BJ (cell line): ENCODE measurements around the gene PPP1R12B. TPM values are rescaled to one million over a fixed set of nuclear protein-coding genes. Genes with fewer than 3 reads are reported as not detected.

Experiments used
- CTCF ChIA-PET: fragments of 350-600 bp; formaldehyde crosslinking; extraction: SDS; loops from one replicate; lab custom pipeline; 2021; ENCODE audit warnings: antibody characterized with exemption, inconsistent platforms; lab: Yijun Ruan, JAX
- POLR2A ChIA-PET: fragments of 300-600 bp; sonication (Branson Sonifier 250); formaldehyde crosslinking; extraction: SDS; loops from one replicate; lab custom pipeline; 2021; ENCODE audit warnings: antibody characterized with exemption; lab: Charles Lee
- DNase-seq: peaks from one replicate; pipeline ENCODE4 v3.0.0-alpha.2; 2011; ENCODE audit warnings: low read depth
- H3K27me3 ChIP-seq: 2 replicates; pipeline ENCODE4 v1.6.0; 2011; ENCODE audit warnings: low read length; ENCODE audit not compliant: control insufficient read depth, insufficient read depth
- H3K36me3 ChIP-seq: 2 replicates; pipeline ENCODE4 v1.5.1; 2011; ENCODE audit warnings: low read length; ENCODE audit not compliant: control insufficient read depth, insufficient read depth
- H3K4me3 ChIP-seq: 2 replicates; pipeline ENCODE4 v1.5.1; 2011; ENCODE audit warnings: low read depth, mild to moderate bottlenecking, control low read depth, low read length
- CTCF ChIP-seq: IDR thresholded peaks from 2 replicates; pipeline ENCODE4 v1.5.1; 2011; ENCODE audit warnings: low read depth, mild to moderate bottlenecking, control low read depth, inconsistent platforms, low read length, moderate library complexity; ENCODE audit not compliant: insufficient read depth
- polyA plus RNA-seq: library from polyadenylated mRNA; depleted of rRNA; stranded (reverse); fragments of >200 nt; gene quantifications from 2 replicates; pipeline ENCODE4 v1.2.3, GENCODE V29; 2011

The PPP1R12B gene
- polyA plus RNA-seq, 1 experiment: 9.4 TPM

GRCh38 chr1:202562444-202563060, 214.1 kb downstream of the PPP1R12B start:
- TF ChIP-seq CTCF: no peak
- Histone ChIP-seq H3K4me3 (no peak overlapping the region), H3K36me3 (peaks cover 1% of the 10 kb centered on the region), H3K27me3 (no peaks in the 10 kb centered on the region)
- POLR2A ChIA-PET: no interaction called here
- CTCF ChIA-PET: interaction anchor here (0.8 to 2.1 kb wide), 5 partner anchors 9 to 38 kb away, joined by 3 to 11 read pairs (median 5); no protein-coding TSS in a partner anchor
- DNase-seq: no peak

GRCh38 chr1:202563818-202564217, 215.3 kb downstream of the PPP1R12B start:
- Histone ChIP-seq H3K36me3 (peaks cover 1% of the 10 kb centered on the region), H3K27me3 (no peaks in the 10 kb centered on the region), H3K4me3 (no peak overlapping the region)
- TF ChIP-seq CTCF: no peak
- ChIA-PET POLR2A (no interaction called here), CTCF (interaction anchor here (1.4 kb wide), 1 partner anchor 36 kb away, joined by 3 read pairs; no protein-coding TSS in a partner anchor)
- DNase-seq: no peak

GRCh38 chr1:202564958-202565495, 216.5 kb downstream of the PPP1R12B start:
- Histone ChIP-seq H3K27me3 (no peaks in the 10 kb centered on the region), H3K36me3 (peaks cover 1% of the 10 kb centered on the region), H3K4me3 (no peak overlapping the region)
- TF ChIP-seq CTCF: no peak
- POLR2A ChIA-PET: no interaction called here
- DNase-seq: no peak
- CTCF ChIA-PET: interaction anchor here (0.7 to 1.4 kb wide), 2 partner anchors 9 to 35 kb away, joined by 3 read pairs; no protein-coding TSS in a partner anchor

GRCh38 chr1:202565890-202566602, 217.5 kb downstream of the PPP1R12B start:
- no peak for TF ChIP-seq CTCF
- Histone ChIP-seq H3K36me3 (peaks cover 1% of the 10 kb centered on the region), H3K27me3 (no peaks in the 10 kb centered on the region), H3K4me3 (no peak overlapping the region)
- CTCF ChIA-PET: interaction anchor here (0.7 kb wide), 1 partner anchor 52 kb away, joined by 5 read pairs; no protein-coding TSS in a partner anchor
- DNase-seq: no peak
- POLR2A ChIA-PET: no interaction called here

- ChIA-PET CTCF (interaction anchor here (1.0 to 2.5 kb wide), 5 partner anchors 9 to 223 kb away, joined by 3 to 11 read pairs (median 5); no protein-coding TSS in a partner anchor), POLR2A (no interaction called here)
- no peak for DNase-seq
- no peak for TF ChIP-seq CTCF
- Histone ChIP-seq H3K4me3 (no peak overlapping the region), H3K36me3 (peaks cover 1% of the 10 kb centered on the region), H3K27me3 (no peaks in the 10 kb centered on the region)
These were observed 219.2 kb downstream of the PPP1R12B start for GRCh38 chr1:202567738-202568137.
